Nephron progenitor cell (in vitro differentiated cells): Measurements from ENCODE around the gene RIC3.

Experiments used
- DNase-seq: peaks from one replicate; pipeline ENCODE4 v3.0.0; 2021
- H3K27ac Mint-ChIP-seq: 2 replicates; pipeline ENCODE4 v1.8.0; 2021; ENCODE audit warnings: mild to moderate bottlenecking, moderate library complexity, mixed read lengths
- H3K27me3 Mint-ChIP-seq: 2 replicates; pipeline ENCODE4 v1.8.0; 2021; ENCODE audit warnings: mild to moderate bottlenecking, low read depth, mixed read lengths; ENCODE audit not compliant: poor library complexity
- H3K36me3 Mint-ChIP-seq: 2 replicates; pipeline ENCODE4 v1.8.0; 2021; ENCODE audit warnings: low read depth, mixed read lengths
- H3K4me1 Mint-ChIP-seq: 2 replicates; pipeline ENCODE4 v1.8.0; 2021; ENCODE audit warnings: mixed read lengths
- H3K4me3 Mint-ChIP-seq: 2 replicates; pipeline ENCODE4 v1.8.0; 2021; ENCODE audit warnings: mild to moderate bottlenecking, moderate library complexity, mixed read lengths
- H3K9me3 Mint-ChIP-seq: 2 replicates; pipeline ENCODE4 v1.8.0; 2021; ENCODE audit warnings: mild to moderate bottlenecking, moderate library complexity, mixed read lengths
- TF ChIP-seq, protein P1 (sequence below): fragments of 200-600 bp; sonication (generic); IDR thresholded peaks from 2 replicates; pipeline ENCODE4 v1.5.0; 2021; ENCODE audit warnings: antibody characterized with exemption

Gene RIC3

DNA sequence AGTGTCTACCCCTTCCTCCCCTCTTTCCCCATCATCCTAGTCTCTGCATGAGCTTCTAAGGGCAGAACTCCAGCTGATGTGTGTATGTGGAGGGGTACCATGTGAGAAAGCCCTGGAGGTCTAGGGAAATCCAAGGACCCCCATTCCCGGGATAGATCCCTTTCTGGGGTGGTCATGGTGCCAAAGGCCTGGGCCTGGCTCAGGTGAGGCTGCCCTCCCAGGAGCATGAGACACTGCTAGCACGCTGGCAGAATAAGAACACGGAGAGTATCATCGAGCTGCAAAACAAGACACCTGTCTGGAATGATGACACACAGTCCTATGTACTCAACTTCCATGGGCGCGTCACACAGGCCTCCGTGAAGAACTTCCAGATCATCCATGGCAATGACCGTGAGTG is 68.2 kb downstream of the RIC3 start:
- DNase-seq, result no peak
- no peaks in the 10 kb centered on the region for H3K4me1 Mint-ChIP-seq
- peaks cover 4% of the 10 kb centered on the region for H3K27me3 Mint-ChIP-seq
- H3K36me3 Mint-ChIP-seq, result peaks cover 14% of the 10 kb centered on the region
- no peak overlapping the region for H3K4me3 Mint-ChIP-seq
- no peak overlapping the region for H3K27ac Mint-ChIP-seq
- TF ChIP-seq, protein P1, sequence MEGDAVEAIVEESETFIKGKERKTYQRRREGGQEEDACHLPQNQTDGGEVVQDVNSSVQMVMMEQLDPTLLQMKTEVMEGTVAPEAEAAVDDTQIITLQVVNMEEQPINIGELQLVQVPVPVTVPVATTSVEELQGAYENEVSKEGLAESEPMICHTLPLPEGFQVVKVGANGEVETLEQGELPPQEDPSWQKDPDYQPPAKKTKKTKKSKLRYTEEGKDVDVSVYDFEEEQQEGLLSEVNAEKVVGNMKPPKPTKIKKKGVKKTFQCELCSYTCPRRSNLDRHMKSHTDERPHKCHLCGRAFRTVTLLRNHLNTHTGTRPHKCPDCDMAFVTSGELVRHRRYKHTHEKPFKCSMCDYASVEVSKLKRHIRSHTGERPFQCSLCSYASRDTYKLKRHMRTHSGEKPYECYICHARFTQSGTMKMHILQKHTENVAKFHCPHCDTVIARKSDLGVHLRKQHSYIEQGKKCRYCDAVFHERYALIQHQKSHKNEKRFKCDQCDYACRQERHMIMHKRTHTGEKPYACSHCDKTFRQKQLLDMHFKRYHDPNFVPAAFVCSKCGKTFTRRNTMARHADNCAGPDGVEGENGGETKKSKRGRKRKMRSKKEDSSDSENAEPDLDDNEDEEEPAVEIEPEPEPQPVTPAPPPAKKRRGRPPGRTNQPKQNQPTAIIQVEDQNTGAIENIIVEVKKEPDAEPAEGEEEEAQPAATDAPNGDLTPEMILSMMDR, result no peak
- no peaks in the 10 kb centered on the region for H3K9me3 Mint-ChIP-seq

DNA sequence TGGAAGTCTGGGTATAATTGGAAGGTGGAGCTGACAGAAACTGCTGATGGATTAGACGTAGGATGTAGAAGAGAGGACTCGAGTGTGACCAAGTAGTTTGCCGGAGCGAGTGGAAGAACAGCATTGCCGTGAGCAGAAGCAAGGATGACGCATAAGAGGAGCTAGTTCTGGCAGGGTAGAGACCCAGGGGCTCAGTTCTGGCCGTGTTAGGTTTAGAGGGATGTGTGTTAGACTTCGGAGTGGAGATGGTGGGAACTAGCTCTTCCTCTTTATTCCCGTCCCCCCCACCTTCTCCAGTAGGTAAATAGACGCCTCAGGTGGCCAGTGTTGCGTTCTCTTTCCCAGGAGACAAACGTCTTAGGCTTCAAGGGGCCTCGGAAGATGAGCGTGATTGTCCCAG is 68.7 kb downstream of the RIC3 start:
- Mint-ChIP-seq H3K9me3 (no peaks in the 10 kb centered on the region), H3K27ac (no peak overlapping the region), H3K36me3 (peaks cover 14% of the 10 kb centered on the region), H3K4me1 (peaks cover 4% of the 10 kb centered on the region), H3K4me3 (no peak overlapping the region), H3K27me3 (peaks cover 4% of the 10 kb centered on the region)
- no peak for DNase-seq
- TF ChIP-seq, protein P1, result no peak

DNA sequence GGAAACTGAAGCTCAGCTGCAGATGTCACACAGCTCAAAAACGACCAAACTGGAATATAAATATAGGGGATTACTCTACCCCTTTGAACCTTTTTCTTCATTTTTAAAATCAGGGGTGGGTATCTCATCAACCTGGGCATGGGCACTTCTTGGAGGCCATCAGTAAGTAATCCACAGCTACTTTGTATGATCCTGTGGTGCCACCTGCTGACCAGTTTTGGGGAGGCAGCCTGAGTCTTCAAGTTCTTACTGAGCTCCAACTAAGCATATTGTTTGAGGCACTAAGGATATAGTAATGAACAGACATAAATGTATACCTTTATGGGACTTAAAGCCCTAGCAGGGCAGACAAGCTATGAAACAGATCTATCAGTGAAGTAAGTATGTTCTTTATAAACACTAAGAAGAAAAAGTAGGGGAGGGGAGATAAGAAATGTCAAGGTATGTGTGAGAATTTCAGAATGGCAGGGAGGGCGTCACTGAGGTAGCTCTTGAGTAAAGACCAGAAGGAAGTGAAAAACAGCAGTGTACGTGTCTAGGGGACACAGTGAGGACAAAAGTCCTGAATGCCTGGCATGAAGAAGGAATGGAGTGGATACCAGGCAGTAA is 69.4 kb downstream of the RIC3 start:
- peaks cover 4% of the 10 kb centered on the region for H3K27me3 Mint-ChIP-seq
- peaks cover 12% of the 10 kb centered on the region for H3K4me1 Mint-ChIP-seq
- no peaks in the 10 kb centered on the region for H3K9me3 Mint-ChIP-seq
- no peak overlapping the region for H3K4me3 Mint-ChIP-seq
- DNase-seq, result peak; percentile 85
- no peak overlapping the region for H3K27ac Mint-ChIP-seq
- TF ChIP-seq, protein P1, result peak; percentile 81
- H3K36me3 Mint-ChIP-seq, result peaks cover 14% of the 10 kb centered on the region

DNA sequence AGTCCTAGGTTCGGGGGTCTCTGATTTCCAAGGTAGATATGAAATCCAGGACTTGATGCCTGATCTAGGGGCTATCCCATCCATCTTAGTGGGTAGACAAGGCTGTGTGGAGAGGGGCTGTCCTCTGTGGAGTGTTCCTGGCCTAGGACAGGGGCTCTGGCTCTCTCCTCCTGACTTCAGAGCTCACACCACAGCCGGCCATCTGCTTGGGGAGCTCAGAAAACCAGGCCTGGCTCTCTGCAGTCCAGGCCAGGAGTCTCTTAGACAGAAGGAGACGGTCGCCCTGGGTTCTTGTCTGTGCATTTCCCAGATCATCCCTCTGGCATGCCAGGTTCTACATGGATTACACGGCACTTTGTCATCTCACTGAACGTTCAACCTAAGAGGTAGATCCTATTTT is 69.9 kb downstream of the RIC3 start:
- H3K27me3 Mint-ChIP-seq, result peaks cover 4% of the 10 kb centered on the region

DNA sequence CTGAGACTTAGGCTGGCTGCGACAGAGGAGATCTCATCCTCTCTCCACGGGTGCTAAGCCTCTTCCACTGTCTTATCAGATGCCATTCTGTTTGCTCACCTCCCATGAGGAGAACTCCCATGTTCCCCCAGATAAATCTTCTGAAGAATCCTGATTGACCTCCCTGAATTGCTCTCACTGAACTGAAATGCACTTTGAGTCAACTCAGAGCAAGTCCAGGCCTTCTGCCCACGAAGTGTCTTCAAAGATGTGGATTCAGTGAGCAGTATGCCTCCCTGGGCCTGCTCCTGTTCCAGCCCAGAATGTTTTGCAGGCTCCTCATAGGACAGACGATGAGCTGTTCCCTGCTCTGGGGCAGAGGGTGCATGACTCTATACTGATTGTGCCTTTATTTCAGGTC is 70.5 kb downstream of the RIC3 start:
- TF ChIP-seq, protein P1, result no peak
- DNase-seq, result no peak
- Mint-ChIP-seq H3K27ac (no peak overlapping the region), H3K4me1 (peaks cover 13% of the 10 kb centered on the region), H3K36me3 (peaks cover 14% of the 10 kb centered on the region), H3K27me3 (peaks cover 4% of the 10 kb centered on the region), H3K4me3 (no peak overlapping the region), H3K9me3 (no peaks in the 10 kb centered on the region)

More for the DNA sequence above, 69.9 kb downstream of the RIC3 start:
- H3K9me3 Mint-ChIP-seq, result no peaks in the 10 kb centered on the region
- no peak overlapping the region for H3K27ac Mint-ChIP-seq
- no peak overlapping the region for H3K4me3 Mint-ChIP-seq
- H3K36me3 Mint-ChIP-seq, result peaks cover 14% of the 10 kb centered on the region
- TF ChIP-seq, protein P1, result no peak
- peaks cover 13% of the 10 kb centered on the region for H3K4me1 Mint-ChIP-seq
- DNase-seq, result no peak

DNA sequence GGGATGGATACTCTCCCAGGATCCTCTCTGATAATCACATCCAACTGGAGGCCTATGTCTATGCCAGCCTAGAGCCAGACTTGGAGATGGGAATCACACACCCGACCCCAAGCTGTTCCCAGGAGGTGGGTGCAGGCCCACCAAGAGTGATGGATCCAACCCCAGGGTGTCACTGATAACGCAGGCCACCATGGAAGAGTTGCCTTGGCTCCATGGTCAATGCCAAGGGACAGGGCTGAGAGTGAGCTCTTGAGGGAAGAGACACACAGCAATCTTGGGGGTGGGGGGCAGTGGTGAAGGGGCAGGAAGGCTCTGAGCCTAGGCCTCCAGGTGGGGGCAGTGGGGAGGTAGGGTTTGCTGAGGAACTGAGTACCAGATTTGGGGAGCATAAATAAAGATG is 70.9 kb downstream of the RIC3 start:
- DNase-seq, result no peak
- Mint-ChIP-seq H3K36me3 (peaks cover 14% of the 10 kb centered on the region), H3K4me1 (peaks cover 15% of the 10 kb centered on the region), H3K27me3 (peaks cover 5% of the 10 kb centered on the region), H3K27ac (no peak overlapping the region), H3K9me3 (no peaks in the 10 kb centered on the region), H3K4me3 (no peak overlapping the region)
- TF ChIP-seq, protein P1, result no peak
